MM.1S (cell line): ENCODE data around the gene WHRN.

Source experiments
- DNase-seq: peaks from one replicate; pipeline ENCODE4 v3.0.0-alpha.2; 2015
- H2AFZ ChIP-seq: fragments of 300-600 bp; sonication (generic); 2 replicates; pipeline ENCODE4 v1.6.0; 2016; ENCODE audit warnings: antibody characterized with exemption, low read length
- H3F3A ChIP-seq: fragments of 300-600 bp; sonication (generic); 2 replicates; pipeline ENCODE4 v1.6.1; 2016; ENCODE audit warnings: mild to moderate bottlenecking, antibody characterized with exemption, low read length, moderate library complexity, mixed read lengths; ENCODE audit not compliant: insufficient read depth
- H3K27ac ChIP-seq: fragments of 300-600 bp; sonication (generic); 2 replicates; pipeline ENCODE4 v1.5.1; 2016; ENCODE audit warnings: mild to moderate bottlenecking, low read length
- H3K27me3 ChIP-seq: fragments of 300-600 bp; sonication (generic); replicated peaks from 2 replicates; pipeline ENCODE4 v1.6.0; 2016; ENCODE audit warnings: low read length; ENCODE audit not compliant: insufficient read depth
- H3K36me3 ChIP-seq: fragments of 300-600 bp; sonication (generic); replicated peaks from 2 replicates; pipeline ENCODE4 v1.6.1; 2016; ENCODE audit warnings: mild to moderate bottlenecking, low read length, mixed read lengths; ENCODE audit not compliant: insufficient read depth
- H3K4me1 ChIP-seq: fragments of 300-600 bp; sonication (generic); 2 replicates; pipeline ENCODE4 v1.6.1; 2016; ENCODE audit warnings: low read length, mixed read lengths
- H3K4me2 ChIP-seq: fragments of 300-600 bp; sonication (generic); 2 replicates; pipeline ENCODE4 v1.6.0; 2016; ENCODE audit warnings: low read depth, low read length
- H3K4me3 ChIP-seq: fragments of 300-600 bp; sonication (generic); 2 replicates; pipeline ENCODE4 v1.5.1; 2016; ENCODE audit warnings: low read length, mixed read lengths
- H3K79me2 ChIP-seq: fragments of 300-600 bp; sonication (generic); 2 replicates; pipeline ENCODE4 v1.6.1; 2016; ENCODE audit warnings: mixed run types, low read length, mixed read lengths
- H3K9ac ChIP-seq: fragments of 300-600 bp; sonication (generic); 2 replicates; pipeline ENCODE4 v1.6.1; 2016; ENCODE audit warnings: low read length, mixed read lengths
- H3K9me2 ChIP-seq: fragments of 300-600 bp; sonication (generic); replicated peaks from 2 replicates; pipeline ENCODE4 v1.6.1; 2016; ENCODE audit warnings: mild to moderate bottlenecking, low read length, mixed read lengths; ENCODE audit not compliant: insufficient read depth
- H3K9me3 ChIP-seq: fragments of 300-600 bp; sonication (generic); replicated peaks from 2 replicates; pipeline ENCODE4 v1.6.1; 2016; ENCODE audit warnings: mild to moderate bottlenecking, low read length, mixed read lengths; ENCODE audit not compliant: insufficient read depth
- H4K20me1 ChIP-seq: fragments of 300-600 bp; sonication (generic); 2 replicates; pipeline ENCODE4 v1.6.1; 2016; ENCODE audit warnings: mild to moderate bottlenecking, low read length, moderate library complexity, mixed read lengths; ENCODE audit not compliant: insufficient read depth
- EZH2 ChIP-seq: fragments of 300-600 bp; sonication (generic); optimal IDR thresholded peaks from 2 replicates; pipeline ENCODE3; 2017; ENCODE audit warnings: low read depth, mild to moderate bottlenecking, antibody characterized with exemption, low read length, mixed read lengths
- EZH2phosphoT487 ChIP-seq: fragments of 300-600 bp; sonication (generic); IDR thresholded peaks from 2 replicates; pipeline ENCODE4 v1.6.1; 2018; ENCODE audit warnings: antibody characterized with exemption, low read length
- TF ChIP-seq, protein P1 (sequence below): fragments of 300-600 bp; sonication (generic); IDR thresholded peaks from 2 replicates; pipeline ENCODE4 v1.5.1; 2016; ENCODE audit warnings: antibody characterized with exemption, low read length, mixed read lengths

WHRN gene

DNA sequence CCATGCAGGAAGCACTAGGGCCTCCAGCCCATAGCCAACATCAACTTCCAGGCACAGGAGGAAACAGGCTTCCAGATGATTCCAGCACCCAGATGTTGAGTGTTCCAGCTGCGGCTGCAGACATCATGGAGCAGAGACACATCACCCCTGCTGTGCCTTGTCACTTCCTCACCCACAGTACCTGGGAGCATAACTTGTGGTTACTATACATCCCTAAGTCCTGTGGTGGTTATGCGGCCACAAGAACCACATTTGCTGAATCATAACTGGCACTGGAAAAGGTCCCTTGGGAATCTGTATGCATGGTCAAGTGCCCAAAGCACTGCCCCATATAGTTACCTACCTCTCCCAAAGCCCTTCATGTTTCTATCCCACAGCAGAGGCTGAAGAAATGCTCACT is 56.6 kb downstream of the WHRN start:
- no peak for DNase-seq

DNA sequence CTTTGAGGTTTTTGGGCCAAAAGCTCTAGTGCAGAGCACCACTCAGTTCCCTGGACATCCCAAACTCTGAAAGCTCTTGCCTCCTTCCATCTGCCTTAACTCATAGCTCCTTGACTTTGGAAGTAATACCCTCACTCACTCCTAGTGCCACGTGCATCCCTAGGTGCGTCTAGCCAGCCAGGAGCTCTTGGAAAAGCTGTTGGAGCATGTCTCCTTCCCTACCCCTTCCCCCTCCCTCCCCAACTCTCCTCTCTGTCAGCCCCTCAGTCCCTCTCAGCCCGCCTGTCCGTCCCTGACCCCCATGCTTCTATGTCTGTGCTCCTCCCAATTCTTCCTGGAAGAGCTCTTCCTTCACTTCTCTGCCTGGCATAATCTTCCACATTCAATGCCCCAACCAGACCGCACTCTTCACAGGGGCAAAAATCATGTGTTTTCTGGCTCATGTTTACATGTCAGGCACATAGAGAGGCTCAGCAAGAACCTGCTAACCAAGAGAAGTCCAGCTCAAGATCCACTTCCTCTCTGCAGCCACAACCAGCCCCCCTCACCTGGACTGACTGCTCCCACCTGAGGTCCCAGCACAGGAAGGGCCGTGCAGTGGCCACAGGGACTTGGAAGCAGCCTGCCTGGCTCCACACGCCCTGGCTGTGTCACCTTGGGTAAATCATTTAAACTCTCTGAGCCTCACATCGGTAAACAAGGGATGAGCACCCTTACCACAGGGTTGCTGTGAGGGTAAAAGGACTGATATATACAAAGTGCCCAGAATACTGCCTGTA is 58.4 kb downstream of the WHRN start:
- no peak overlapping the region for H3K4me3 ChIP-seq
- H3K79me2 ChIP-seq = peaks cover 70% of the 10 kb centered on the region
- H3K9ac ChIP-seq = no peak overlapping the region
- no peak overlapping the region for H3K4me2 ChIP-seq
- no peak for DNase-seq
- no peaks in the 10 kb centered on the region for H3K27me3 ChIP-seq
- no peaks in the 10 kb centered on the region for H3K9me2 ChIP-seq
- TF ChIP-seq, protein P1, sequence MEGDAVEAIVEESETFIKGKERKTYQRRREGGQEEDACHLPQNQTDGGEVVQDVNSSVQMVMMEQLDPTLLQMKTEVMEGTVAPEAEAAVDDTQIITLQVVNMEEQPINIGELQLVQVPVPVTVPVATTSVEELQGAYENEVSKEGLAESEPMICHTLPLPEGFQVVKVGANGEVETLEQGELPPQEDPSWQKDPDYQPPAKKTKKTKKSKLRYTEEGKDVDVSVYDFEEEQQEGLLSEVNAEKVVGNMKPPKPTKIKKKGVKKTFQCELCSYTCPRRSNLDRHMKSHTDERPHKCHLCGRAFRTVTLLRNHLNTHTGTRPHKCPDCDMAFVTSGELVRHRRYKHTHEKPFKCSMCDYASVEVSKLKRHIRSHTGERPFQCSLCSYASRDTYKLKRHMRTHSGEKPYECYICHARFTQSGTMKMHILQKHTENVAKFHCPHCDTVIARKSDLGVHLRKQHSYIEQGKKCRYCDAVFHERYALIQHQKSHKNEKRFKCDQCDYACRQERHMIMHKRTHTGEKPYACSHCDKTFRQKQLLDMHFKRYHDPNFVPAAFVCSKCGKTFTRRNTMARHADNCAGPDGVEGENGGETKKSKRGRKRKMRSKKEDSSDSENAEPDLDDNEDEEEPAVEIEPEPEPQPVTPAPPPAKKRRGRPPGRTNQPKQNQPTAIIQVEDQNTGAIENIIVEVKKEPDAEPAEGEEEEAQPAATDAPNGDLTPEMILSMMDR = no peak
- no peak for TF ChIP-seq EZH2
- no peak for TF ChIP-seq EZH2phosphoT487
- H3K9me3 ChIP-seq = no peaks in the 10 kb centered on the region
- H2AFZ ChIP-seq = no peak overlapping the region
- no peak overlapping the region for H3K27ac ChIP-seq
- peaks cover 28% of the 10 kb centered on the region for H3F3A ChIP-seq
- H4K20me1 ChIP-seq = no peaks in the 10 kb centered on the region
- peaks cover 50% of the 10 kb centered on the region for H3K4me1 ChIP-seq
- no peaks in the 10 kb centered on the region for H3K36me3 ChIP-seq

More for the DNA sequence above, 56.6 kb downstream of the WHRN start:
- Histone ChIP-seq H2AFZ (no peak overlapping the region), H3F3A (peaks cover 46% of the 10 kb centered on the region), H3K36me3 (no peaks in the 10 kb centered on the region), H3K9me3 (0 out of 2 replicates have a peak, but pooled peaks cover under 1% of the 10 kb centered on the region), H3K4me2 (peak overlapping the region; percentile 63), H3K4me3 (peak overlapping the region; percentile 12; the same call in 1 of the 2 replicates), H3K79me2 (peaks cover 52% of the 10 kb centered on the region), H3K4me1 (peaks cover 65% of the 10 kb centered on the region), H3K27me3 (no peaks in the 10 kb centered on the region), H4K20me1 (no peaks in the 10 kb centered on the region), H3K9me2 (no peaks in the 10 kb centered on the region), H3K27ac (peak overlapping the region; percentile 97), H3K9ac (peak overlapping the region; percentile 26)
- no peak for TF ChIP-seq EZH2
- no peak for TF ChIP-seq EZH2phosphoT487
- TF ChIP-seq, protein P1 = no peak

DNA sequence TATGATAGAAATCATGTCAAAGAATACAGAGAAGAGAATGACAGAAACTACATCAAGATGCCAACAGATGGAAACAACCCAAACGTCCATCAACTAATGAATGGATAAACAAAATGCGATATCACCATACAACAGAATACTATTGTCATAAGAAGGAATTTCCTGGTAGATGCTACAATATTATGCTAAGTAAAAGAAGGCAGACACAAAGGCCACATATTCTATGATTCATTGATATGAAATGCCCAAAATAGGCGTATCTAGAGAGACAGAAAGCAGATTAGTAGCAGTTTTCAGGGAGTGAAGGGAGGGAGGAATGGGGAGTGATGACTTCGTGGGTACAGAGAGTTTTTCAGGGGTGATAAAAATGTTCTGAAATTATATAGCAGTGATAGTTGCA is 59.2 kb downstream of the WHRN start:
- H3F3A ChIP-seq = peaks cover 20% of the 10 kb centered on the region; the same call in 1 of the 2 replicates

More for the DNA sequence above, 59.2 kb downstream of the WHRN start:
- Histone ChIP-seq H3K4me3 (no peak overlapping the region), H3K79me2 (peaks cover 70% of the 10 kb centered on the region), H3K9me3 (no peaks in the 10 kb centered on the region), H3K4me1 (peaks cover 41% of the 10 kb centered on the region), H2AFZ (no peak overlapping the region), H4K20me1 (no peaks in the 10 kb centered on the region), H3K9ac (no peak overlapping the region), H3K27ac (no peak overlapping the region), H3K4me2 (no peak overlapping the region), H3K36me3 (no peaks in the 10 kb centered on the region), H3K27me3 (no peaks in the 10 kb centered on the region), H3K9me2 (no peaks in the 10 kb centered on the region)
- TF ChIP-seq, protein P1 = no peak
- TF ChIP-seq EZH2 (no peak), EZH2phosphoT487 (no peak)
- no peak for DNase-seq
